ENCODE data around the gene BORCS6.

The BORCS6 gene

DNA sequence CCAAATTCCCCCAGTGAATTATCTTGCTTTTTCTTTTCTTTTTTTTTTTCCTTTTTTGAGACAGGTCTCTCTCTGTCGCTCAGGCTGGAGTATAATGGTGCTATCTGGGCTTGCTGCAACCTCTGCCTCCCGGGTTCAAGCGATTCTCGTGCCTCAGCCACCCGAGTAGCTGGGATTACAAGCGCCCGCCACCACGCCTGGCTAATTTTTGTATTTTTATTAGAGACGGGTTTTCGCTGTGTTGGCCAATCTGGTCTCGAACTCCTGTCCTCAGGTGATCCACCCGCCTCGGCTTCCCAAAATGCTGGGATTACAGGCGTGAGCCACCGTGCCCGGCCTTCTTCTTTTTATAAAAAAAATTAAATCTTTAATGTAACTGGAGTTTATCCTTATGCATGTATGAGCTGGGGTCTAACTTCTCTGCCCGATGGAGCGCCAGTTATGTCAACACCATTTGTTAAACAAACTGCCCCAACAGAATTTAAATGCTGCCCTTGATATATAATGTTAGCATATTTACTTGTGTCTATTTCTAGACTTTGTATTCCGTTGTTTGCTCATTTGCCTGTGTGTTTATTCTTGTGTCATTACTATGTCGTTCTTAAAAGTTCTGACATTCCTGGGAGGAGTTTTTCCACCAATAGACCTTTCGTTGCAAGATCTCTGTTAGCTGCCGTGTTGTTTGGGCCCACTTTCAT lies 20.9 kb upstream of the BORCS6 start:
- no peak for DNase-seq

DNA sequence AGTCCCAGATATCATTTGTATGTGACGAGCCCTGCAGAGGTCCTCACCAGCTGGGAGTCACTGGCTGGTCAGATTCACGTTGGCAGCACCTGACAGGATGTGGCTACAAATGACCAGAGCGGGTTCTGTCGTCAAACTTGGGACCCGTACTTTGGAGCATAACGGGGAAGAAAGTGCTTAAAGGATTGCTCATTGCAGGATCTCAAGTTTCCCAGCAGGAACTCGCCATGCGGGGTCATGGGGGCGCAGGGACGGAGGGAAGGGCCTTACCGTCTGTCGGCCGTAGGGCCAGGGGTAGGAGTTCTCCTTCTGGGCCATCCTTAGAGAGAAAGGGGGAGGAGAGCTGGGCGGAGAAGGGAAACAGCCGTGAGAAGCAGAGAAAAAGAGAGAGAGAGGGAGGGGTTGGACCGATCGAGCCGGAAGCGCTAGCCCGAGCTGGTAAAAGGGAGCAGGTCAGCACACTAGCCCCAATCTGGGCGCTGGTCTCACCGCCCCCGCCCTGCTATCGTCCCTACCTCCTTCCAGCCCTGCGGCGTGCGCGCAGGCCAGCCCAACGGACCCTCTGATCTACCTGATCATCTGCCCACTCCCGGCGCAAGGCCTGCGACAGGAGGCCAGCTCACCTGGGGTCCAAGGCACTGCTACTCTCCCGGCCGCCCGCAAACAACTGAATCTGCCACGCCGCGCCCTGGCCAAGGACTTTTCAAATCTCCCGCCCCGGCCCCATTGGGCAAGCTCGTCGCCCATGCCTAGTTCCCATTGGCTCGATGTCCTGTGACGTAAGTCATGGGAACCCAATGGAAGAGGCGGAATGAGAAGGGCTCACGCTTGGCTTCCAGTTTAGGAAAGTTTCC lies 20.2 kb upstream of the BORCS6 start, which contains the start of gene AURKB:
AURKB (minus strand) TSS at position 669 of the 854 bp plus-strand sequence; CDS start at position 318, 351 bp downstream.
- DNase-seq = no peak

DNA sequence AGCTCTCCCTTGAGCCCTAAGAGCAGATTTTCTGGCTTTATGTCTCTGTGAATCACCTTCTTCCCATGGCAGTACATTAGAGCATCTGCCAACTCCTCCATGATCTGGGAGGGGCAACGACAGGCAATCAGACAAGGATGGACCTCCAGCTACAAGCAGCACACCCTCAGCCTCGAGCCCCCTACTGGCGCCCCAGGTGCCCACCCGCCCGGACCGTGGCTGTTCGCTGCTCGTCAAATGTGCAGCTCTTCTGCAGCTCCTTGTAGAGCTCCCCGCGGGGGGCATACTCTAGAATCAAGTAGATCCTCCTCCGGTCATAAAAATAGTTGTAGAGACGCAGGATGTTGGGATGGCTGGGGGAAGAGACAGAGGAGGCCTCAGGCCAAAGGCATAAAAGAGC lies 16.6 kb upstream of the BORCS6 start:
- DNase-seq = no peak

DNA sequence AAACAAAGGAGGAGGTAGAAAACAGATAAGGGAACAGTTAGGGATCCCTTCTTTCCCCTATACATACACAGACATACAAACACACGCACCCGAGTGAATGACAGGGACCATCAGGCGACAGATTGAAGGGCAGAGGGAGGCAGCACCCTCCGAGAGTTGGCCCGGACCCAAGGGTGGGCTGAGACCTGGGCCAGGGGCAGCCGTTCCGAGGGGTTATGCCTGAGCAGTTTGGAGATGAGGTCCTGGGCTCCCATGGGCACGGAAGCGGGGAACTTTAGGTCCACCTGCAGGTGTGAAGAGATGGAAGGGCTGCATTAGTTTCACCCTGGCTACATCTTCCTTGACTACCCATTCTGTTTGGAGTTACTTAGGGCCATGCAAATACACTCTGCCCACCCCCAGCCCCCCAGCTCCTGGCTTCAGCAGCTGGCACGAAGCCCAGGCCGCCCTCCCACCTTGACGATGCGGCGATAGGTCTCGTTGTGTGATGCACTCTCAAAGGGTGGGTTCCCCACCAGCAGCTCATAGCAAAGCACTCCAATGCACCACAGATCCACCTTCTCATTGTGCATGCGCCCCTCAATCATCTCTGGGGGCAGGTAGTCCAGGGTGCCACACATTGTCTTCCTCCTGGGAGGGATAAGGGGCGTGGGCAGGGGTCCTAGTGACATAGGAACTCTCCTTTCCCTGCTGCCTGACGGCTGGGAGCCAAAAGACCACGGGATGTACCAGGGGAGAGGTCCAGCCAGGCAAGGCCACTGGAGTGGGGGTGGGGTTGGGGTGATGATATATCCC lies 15.0 kb upstream of the BORCS6 start:
- no peak for DNase-seq

DNA sequence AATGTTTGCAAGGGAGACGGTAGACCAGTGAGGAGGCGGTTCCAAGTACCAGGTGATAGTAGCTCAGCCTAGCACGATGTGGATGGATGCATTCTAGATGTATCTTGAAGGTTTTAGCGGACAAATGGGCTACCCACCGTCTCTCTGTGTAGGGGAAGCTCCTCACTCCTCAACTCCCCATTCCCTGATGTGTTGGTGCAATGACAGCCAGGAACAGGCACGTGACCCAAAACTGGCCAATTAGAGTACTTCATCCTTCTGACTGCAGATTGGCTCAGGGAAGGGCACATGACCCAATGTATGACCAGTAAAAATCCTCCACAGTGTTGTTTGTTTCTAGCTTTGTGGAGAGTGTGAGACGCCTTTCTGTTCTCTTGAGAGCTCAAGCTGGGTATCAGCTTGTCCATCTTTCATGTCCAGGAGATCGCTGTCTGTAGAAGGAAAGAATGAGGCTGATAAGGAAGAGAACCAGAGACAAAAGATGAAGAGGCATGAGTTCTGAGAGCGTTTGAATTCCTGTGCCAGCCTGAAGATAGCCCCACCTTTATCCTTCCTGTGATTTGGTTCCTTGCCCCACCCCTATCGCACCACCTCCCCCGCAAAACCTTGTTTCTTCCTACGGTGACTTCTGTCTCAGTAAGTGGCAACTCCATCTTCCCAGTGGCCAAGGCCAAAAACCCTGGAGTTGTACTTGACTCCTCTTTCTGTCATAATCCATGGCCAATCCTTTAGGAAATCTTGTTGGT lies 2.3 kb upstream of the BORCS6 start:
- DNase-seq = peak; percentile 82

DNA sequence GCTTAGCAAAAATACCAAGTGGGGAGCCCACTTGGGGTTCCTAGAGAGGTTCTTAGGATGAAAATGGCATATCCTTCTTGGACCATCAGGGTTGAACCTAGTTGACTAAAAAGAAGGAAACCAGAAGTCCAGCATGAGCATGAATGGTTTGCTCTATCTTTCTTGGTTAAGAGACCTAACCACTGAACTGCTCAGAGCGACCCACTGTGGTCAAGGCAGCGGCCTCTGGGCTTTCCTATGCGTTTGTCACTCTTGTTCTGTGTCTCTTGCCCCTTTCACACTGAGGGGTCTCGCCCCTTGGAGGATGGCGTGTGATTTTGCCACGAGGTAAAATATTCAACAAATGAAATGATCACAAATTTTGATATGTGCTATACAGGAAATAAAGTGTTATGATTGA lies 526 bp upstream of the BORCS6 start:
- no peak for DNase-seq

DNA sequence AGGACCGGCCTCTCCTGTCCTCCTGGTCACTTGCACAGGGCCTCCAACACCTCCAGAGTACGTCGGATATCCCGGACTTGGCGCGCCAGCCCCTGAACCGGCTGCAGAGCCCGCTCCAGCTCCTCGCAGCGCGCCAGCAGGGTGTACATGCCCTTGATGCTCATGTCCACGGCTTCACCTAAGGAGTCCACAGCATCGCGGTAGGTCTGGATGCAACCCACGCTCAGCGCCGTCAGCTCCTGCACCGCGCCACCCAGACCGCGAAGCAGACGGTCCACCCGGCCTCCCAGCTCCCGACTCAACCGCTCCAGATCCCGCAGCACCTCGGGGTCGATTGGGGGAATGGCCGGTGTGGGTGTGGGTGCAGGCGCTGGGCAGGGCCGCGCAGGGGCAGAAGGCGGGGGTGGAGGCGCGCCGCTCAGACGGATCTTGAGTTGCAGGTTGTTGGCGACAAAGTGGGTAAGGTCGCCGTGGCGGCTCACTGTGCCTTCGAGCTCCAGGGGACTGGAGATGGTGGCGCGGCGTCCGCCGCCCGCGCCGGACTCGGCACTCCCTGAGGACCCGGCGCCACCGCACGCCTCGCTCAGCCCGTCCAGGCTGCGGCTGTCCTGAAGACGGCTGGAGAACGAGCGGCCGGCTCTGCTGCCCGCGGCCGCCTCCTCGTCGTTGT lies 804 bp downstream of the BORCS6 start:
- no peak for DNase-seq

DNA sequence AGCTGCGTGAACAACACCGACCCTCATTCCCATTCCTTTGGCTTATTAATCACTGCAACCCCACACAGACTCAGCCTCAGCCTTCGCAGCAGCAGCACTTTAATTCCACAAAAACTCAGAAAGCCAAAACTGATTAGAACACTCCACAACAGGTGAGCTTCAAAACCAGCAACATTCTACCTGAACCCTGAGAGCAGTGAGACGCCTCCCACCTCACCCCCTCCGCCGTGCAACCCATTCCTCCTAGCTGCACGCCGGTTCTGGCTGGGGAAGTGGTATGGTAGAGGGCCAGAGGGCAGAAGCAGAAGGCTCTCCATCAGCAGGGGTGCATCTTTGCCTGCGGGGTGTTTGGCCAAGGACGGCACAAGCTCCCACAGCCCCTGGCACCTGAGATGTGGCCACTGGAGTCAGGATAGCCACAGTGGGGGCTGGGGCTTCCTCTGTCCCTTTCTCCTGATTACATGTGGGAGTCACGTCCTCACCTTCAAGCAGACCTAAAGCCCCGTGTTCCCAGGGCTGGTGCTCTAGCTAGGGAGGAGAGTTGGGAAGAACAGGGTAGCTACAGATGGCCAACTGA lies 1.6 kb downstream of the BORCS6 start:
- no peak for DNase-seq

DNA sequence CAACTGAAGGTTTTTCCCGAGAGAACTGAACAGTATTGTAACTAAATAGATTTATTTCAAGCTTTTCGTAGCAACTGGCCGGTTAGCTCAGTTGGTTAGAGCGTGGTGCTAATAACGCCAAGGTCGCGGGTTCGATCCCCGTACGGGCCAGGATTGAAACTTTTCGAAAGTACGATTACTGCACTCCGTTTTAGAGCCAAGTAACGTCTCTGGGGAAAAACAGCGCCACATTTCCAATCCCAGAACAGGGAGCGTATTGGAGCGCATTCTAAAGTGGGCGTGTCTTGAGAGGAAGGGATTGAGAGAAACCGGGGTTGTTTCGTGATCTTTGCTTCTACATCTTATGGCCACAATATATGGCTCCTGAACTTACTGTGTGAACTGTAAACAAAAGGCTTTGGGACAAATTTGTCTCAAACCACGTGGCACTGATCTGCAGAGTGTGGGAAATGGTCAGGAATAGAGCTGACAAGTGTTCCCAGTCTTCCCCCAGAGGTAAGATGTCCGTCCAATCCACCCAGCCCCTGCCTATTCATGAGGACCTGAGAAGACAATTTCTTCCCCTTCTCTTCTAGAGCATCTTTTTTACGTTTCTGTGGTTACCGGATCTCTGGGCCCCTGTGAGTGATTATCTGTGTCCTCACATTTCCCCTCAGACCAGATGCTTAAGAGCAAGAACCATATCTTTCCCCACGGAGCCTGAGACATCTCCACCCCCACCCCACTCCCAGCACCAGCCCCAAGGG lies 2.3 kb downstream of the BORCS6 start:
- DNase-seq = peak; percentile 82

DNA sequence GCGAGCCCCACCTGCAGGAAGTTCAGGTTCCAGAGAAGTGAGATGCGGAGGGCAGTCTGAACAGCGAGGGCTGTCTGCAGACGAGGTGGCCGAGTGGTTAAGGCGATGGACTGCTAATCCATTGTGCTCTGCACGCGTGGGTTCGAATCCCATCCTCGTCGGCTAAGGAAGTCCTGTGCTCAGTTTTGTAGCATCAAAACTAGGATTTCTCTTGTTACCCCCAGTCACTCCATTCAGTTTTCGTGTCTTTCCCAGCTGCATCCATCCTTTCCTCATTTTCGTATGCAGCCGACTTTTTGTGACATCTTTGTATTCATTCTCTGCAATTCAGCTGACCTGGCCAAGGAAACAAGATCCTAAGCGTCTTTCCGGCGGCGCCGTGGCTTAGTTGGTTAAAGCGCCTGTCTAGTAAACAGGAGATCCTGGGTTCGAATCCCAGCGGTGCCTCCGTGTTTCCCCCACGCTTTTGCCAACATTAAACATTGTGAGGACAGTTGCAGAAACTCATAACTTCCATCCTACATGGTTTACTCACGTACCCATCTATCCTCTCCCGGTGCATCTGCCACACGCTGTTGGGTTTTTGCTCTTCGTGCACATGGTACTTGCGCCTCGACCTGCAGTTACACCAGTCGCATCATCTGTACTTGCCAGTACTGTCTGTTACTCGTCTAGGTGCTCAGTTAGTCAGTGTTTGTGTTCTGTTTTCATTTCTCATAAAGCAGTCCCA lies 3.0 kb downstream of the BORCS6 start:
- DNase-seq = peak; percentile 28

DNA sequence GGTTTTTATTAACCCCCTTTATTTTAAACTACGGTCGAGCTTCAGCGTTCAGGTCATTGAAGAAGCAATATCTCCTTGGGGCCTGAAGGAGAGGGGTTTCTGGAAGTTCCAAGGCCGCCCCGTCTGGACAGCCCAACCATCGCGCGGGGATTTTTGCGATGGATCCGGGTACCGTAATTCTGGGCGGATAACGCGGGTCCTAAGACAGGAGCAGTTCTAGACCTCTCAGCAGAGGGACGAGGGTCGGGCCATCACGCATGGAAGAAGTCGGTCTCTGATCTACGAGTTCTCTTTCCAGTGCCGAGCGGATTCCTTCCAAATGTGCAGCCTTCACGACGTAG lies 3.6 kb downstream of the BORCS6 start:
- DNase-seq = no peak

DNA sequence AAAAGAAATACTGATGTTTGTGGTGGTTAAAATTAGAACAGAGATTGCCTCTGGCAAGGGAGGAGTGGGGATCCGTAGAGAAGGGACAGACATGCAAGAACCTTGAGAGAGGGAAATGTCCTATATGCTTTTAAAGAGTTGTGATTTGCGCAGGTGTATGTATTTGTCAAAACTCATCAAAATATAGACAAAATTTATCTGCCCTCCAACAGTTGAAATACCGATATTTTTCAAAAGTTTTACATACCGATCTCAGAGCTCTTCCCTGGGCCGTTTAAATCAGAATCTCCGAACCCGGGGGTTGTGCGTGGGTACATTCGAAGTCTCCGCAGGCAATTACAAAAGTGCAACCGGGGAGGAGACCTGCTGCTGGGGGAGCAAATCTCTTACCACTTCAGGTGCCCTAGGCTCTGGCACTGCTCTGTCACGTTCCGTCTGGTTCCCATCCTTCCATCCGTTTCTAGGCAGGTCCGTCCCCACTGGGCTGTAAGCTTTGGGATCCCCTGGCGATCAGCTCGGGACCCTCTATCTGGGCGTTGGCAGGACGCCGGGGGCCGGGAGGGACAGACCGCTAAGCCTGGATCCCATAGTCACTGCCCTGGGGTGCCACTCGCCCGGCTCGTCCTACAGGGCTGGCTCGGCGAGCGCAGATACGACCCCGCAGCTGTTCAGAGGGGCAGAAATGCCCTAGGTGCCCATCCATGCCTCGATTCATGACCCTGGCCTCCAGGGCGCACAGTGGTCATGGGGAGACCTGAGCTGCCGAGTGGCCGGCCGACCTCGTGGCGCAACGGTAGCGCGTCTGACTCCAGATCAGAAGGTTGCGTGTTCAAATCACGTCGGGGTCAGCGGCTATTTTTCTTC lies 4.2 kb downstream of the BORCS6 start:
- DNase-seq = no peak

DNA sequence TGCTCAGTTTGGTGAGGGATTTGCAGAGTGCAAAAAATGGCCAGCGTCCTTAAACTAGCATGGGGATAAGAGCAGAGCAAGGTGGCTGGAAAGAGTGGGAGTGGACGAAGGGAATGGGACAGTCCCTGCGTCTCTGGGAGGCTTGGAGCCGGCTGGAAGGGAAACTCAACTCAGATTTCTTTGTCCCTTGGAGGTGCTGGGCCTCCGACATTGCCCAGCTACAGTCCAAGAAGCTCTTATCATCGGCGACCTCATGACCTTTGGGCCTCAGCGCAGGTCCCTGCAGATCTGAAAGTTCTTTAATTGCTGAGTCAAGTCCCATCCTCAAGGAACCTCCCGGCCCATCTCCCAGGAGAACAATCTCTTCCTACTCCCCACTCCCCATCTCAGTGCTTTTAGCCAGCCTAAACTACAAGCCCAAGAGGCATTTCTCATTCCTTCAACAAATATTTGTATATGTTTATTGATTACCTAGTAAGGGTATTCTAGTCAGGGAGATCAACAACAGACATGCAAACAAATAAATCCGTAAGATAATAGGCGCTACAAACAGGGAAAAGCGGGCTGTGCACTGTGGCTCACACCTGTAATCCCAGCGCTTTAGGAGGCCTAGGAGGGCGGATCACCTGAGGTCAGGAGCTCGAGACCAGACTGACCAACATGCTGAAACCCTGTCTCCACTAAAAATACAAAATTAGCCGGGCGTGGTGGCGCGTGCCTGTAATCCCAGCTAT lies 12.8 kb downstream of the BORCS6 start:
- no peak for DNase-seq

DNA sequence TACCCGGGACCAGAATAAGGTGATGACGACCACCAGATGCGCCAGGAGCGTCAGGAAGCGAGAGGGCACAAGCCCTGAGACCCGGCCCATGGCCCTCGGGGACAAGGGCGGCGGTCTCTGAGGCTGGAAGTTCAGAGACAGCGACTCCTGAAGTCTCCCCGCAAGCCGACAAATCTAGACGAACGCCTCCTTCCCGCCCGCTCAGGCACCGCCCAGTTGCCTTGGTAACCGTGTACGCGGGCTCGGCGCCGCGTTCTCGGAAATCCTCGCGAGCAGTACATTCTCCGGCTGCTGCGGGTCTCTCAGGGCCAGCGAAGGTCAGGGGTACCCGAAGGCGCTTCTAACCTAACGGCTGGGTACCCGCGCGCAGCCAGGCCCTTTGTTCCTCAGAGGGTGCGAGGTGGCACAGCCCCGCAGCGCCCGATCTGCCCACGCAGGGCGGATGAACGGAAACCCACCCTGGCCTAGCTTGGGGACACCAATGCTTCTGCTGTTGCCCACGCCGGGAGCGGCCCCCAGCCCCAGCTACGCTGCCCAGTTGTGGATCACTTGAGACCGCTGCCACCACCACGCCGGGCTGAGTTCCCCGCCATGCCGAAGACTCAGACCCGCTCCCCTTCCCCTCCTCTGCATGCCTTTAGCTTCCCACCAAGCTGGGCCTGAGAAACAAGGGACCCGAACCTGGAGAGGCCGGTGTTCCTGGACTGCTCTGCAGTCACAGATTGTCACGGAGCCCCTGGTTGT lies 13.6 kb downstream of the BORCS6 start, which contains the start of gene TMEM107:
TMEM107 (minus strand) TSS at position 184 of the 744 bp plus-strand sequence; CDS start at position 90, 94 bp downstream.
- DNase-seq = no peak

DNA sequence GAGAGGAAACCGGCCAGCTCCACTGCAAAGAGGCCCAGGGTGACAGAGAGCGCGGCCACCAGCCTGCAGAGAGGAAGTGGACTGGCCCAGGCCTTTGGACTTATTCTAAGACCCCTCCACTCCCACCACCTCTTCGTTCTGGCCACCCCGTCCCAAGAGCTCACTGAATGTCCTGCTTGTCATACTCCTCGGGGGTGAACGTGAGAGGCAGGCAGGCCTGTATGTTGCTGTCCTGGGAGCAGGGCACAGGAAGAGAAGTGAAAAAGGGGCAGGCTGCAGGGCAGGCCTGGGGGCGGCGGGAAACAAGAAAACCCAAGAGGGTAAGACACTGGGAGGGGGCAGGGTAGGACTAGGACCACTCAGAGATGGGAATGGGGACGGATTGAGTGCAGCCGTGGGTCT lies 14.2 kb downstream of the BORCS6 start:
- no peak for DNase-seq

DNA sequence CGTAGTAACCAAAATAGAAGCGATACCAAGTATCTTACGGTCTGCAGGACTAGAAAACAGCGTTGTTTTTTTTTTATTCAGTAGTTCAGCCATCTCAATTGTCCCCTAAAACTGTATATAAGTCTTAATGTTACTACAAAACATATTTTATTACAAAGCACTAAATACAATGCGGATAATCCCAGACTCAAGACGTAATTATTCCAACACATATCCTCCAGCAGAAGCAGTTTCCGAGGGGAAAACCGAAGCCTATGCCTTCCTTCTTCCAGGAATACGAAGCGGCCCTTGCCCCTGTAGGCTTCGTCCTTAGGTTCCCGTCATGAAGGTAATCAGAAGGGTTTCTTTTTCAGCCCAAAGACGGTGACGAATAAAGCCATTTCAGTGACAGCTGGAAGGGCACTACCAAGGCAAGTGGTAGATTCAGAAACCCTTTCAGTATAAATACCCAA lies 16.1 kb downstream of the BORCS6 start:
- no peak for DNase-seq

DNA sequence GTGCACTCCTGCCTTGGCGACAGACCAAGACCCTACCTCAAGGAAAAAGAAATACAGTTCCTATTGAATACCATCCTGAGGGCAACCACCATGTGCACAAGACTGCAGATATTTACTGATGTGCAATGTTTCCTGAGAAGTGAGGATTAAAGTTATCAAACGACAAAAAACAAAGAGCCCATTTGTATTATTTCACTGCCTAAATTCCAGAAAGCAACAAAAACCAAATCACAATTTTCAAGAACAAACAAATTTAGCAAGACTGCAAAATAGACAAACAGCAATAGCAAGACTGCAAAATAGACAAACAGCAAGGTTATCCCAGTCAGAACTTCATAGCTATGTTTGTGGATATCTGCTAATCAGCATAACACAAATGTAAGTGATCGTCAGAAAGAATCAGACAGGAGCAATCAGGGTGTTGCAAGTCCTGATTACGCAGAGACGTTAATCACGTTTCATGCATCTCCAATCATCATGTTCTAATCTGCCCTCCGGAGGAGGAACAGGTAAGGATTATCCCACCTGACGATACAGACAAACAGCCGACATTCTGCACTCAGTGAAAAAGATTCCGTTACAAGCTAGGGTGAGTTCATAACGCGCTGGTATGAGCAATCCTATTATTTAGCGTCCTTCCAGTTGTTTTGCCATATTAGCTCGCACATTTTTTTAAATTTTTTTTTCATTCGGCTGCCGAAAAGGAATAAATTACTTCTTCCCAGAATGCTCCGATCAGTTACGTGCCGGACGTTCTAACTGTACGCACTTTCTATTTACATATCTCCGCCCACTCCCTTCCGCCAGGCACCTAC lies 16.7 kb downstream of the BORCS6 start:
- peak; percentile 68 for DNase-seq
